H1 (cell line): ENCODE data around the gene SLC6A19. TPM values are rescaled to one million over a fixed set of nuclear protein-coding genes. Genes with fewer than 3 reads are reported as not detected.

Experiments
- CBX8 ChIP-seq: fragments of 300-800, 300-1000 bp; sonication (generic); IDR thresholded peaks from 2 replicates; pipeline ENCODE4 v1.7.1; 2016; ENCODE audit warnings: low read depth, low read length, borderline replicate concordance
- HDAC6 ChIP-seq: IDR thresholded peaks from one replicate; pipeline ENCODE4 v1.7.1; 2012; ENCODE audit warnings: low read depth, mild to moderate bottlenecking, inconsistent platforms, low read length, moderate library complexity
- JUND ChIP-seq: IDR thresholded peaks from 2 replicates; pipeline ENCODE4 v1.6.1; 2011; ENCODE audit warnings: mild to moderate bottlenecking, improper control_type of control experiment, low read length
- SP1 ChIP-seq: IDR thresholded peaks from 2 replicates; pipeline ENCODE4 v1.6.1; 2011; ENCODE audit warnings: low read depth, low read length
- TBP ChIP-seq: IDR thresholded peaks from 2 replicates; pipeline ENCODE4 v1.6.1; 2011; ENCODE audit warnings: low read depth, low read length, improper control_type of control experiment
- polyA plus RNA-seq, 7 experiments: library from polyadenylated mRNA; depleted of rRNA in 3 of 7; stranded (reverse) in 5 of 7; unstranded in 2 of 7; fragments of >200 nt in 5 of 7; fragments of 200-250 nt in 2 of 7; gene quantifications; 1 replicate in 5 of 7; 2 replicates in 1 of 7; 4 replicates in 1 of 7; pipeline versions ENCODE4 v1.2.1 to v1.2.3, GENCODE V29; 2011 to 2013; ENCODE audit warnings: missing spikeins in 2 of 7, mixed read lengths in 2 of 7
- total RNA-seq: library from RNA; stranded (reverse); fragmentation: NEBNext Ultra II Directional; extraction: Animal tissue kit (Norgen Biotek cat#: 25700); gene quantifications from 2 replicates; pipeline ENCODE4 v1.2.1, GENCODE V29; 2021
- TF ChIP-seq, protein P1 (sequence below), 3 experiments: IDR thresholded peaks; 1 replicate in 2 of 3; 2 replicates in 1 of 3; pipeline versions ENCODE4 v1.5.1 to v1.6.1; 2011; ENCODE audit warnings: low read length in 3 of 3, mild to moderate bottlenecking in 3 of 3, inconsistent platforms in 2 of 3, low read depth in 1 of 3, moderate library complexity in 1 of 3; ENCODE audit not compliant: insufficient read depth in 1 of 3; ENCODE audit errors: control extremely low read depth in 1 of 3

The SLC6A19 gene
- total and polyA plus RNA-seq, 2 of the 8 experiments (the other 6 are each of a cell fraction or from before 2014, with no cell fraction given): 0.02 TPM; not detected in 1

DNA sequence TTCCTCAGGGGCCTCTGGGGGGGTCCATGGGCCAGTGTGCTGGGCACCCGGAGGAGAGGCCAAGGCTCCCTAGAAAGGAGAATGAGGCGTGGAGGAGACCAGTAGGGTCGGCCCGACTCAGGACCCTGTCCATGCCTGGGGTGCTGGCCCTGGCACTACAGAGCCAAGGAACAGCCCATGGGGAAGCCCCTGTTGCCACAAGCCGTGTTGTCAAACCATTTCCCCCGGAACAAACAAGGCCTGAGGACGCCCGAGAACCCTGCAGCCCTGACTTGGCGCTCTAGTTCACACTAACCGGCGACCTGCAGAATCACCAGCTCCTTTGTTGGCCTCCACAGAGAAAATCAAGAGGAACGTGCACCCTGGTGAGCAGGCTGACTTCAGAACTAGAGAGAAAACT, 48.0 kb upstream of the SLC6A19 start (continued):
- TF ChIP-seq JUND: no peak
- TF ChIP-seq, protein P1, sequence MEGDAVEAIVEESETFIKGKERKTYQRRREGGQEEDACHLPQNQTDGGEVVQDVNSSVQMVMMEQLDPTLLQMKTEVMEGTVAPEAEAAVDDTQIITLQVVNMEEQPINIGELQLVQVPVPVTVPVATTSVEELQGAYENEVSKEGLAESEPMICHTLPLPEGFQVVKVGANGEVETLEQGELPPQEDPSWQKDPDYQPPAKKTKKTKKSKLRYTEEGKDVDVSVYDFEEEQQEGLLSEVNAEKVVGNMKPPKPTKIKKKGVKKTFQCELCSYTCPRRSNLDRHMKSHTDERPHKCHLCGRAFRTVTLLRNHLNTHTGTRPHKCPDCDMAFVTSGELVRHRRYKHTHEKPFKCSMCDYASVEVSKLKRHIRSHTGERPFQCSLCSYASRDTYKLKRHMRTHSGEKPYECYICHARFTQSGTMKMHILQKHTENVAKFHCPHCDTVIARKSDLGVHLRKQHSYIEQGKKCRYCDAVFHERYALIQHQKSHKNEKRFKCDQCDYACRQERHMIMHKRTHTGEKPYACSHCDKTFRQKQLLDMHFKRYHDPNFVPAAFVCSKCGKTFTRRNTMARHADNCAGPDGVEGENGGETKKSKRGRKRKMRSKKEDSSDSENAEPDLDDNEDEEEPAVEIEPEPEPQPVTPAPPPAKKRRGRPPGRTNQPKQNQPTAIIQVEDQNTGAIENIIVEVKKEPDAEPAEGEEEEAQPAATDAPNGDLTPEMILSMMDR (IDR thresholded peaks at IDR 0.05; ENCODE audit: control extremely low read depth in 1 of 3, insufficient read depth in 1 of 3, low read depth in 1 of 3, low read length in 3 of 3): no peak
- no peak for TF ChIP-seq TBP
- TF ChIP-seq SP1: no peak
- TF ChIP-seq HDAC6: no peak
- no peak for TF ChIP-seq CBX8
